ENCODE results near the gene NTN1. TPM values are rescaled to one million over a fixed set of nuclear protein-coding genes. Genes with fewer than 3 reads are reported as not detected.

The NTN1 gene
- total RNA-seq, 1 experiment from 2014 or later, result 14.5 TPM

- intact Hi-C loops (cut with micrococcal nuclease; ENCODE audit: unreplicated experiment), result no loop called here
- no peaks in the 10 kb centered on the region for H3K27me3 ChIP-seq (ENCODE audit: control insufficient read depth, insufficient read depth, low read length)
- peak overlapping the region; percentile 62 for H3K27ac ChIP-seq (ENCODE audit: low read length)
- H3K36me3 ChIP-seq (ENCODE audit: control insufficient read depth, insufficient read depth, low read length), result no peaks in the 10 kb centered on the region
- in situ Hi-C loops (cut with HindIII; ENCODE audit: low pct_unique_long_range_greater_than_20kb, low sequenced_read_pairs), result no loop called here
- no peak overlapping the region for H3K4me3 ChIP-seq (ENCODE audit: low read depth in 2 of 2, low read length in 2 of 2)
- no peaks in the 10 kb centered on the region for H3K9me3 ChIP-seq (ENCODE audit: control insufficient read depth, insufficient read depth, low read depth, low read length)
- ATAC-seq (no peak), DNase-seq (ENCODE audit: low read depth, low spot score) (no peak)
- H3K4me1 ChIP-seq (ENCODE audit: control insufficient read depth, insufficient read depth, low read length), result peaks cover 26% of the 10 kb centered on the region
- CTCF ChIA-PET, result no interaction called here
- no peak for TF ChIP-seq TCF7L2 (IDR thresholded peaks at IDR 0.05; ENCODE audit: low read depth, low read length)
- TF ChIP-seq REST (IDR thresholded peaks at IDR 0.05; ENCODE audit: insufficient read depth in 1 of 2, low read depth in 2 of 2, low read length in 1 of 2), result no peak
- TF ChIP-seq POLR2AphosphoS5 (IDR thresholded peaks at IDR 0.05; ENCODE audit: low read depth, low read length), result no peak
- no peak for TF ChIP-seq CTCF (IDR thresholded peaks at IDR 0.05)
- no peak for TF ChIP-seq SIN3A (IDR thresholded peaks at IDR 0.05; ENCODE audit: borderline replicate concordance, insufficient read depth, low read depth, low read length)
- POLR2A ChIA-PET, result no interaction called here
- BruUV-seq (replicated peaks), result no TSS peak
Observed at GRCh38 chr17:9258115-9259015, 237.1 kb downstream of the NTN1 start.

GRCh38 chr17:9259419-9259818 lies 238.1 kb downstream of the NTN1 start:
- ChIA-PET POLR2A (interaction anchor here (0.6 kb wide), 1 partner anchor 8 kb away, joined by 13 read pairs; no protein-coding TSS in a partner anchor), CTCF (no interaction called here)
- Histone ChIP-seq H3K27me3 (ENCODE audit: control insufficient read depth, insufficient read depth, low read length) (no peaks in the 10 kb centered on the region), H3K9me3 (ENCODE audit: control insufficient read depth, insufficient read depth, low read depth, low read length) (no peaks in the 10 kb centered on the region), H3K36me3 (ENCODE audit: control insufficient read depth, insufficient read depth, low read length) (no peaks in the 10 kb centered on the region), H3K4me1 (ENCODE audit: control insufficient read depth, insufficient read depth, low read length) (peaks cover 26% of the 10 kb centered on the region), H3K27ac (ENCODE audit: low read length) (peak overlapping the region; percentile 62), H3K4me3 (ENCODE audit: low read depth in 2 of 2, low read length in 2 of 2) (no peak overlapping the region)
- intact Hi-C loops (cut with micrococcal nuclease; ENCODE audit: unreplicated experiment), result no loop called here
- TF ChIP-seq SIN3A (IDR thresholded peaks at IDR 0.05; ENCODE audit: borderline replicate concordance, insufficient read depth, low read depth, low read length), result no peak
- in situ Hi-C loops (cut with HindIII; ENCODE audit: low pct_unique_long_range_greater_than_20kb, low sequenced_read_pairs), result no loop called here
- DNase-seq (ENCODE audit: low read depth, low spot score) (no peak), ATAC-seq (peak; percentile 68)
- BruUV-seq (replicated peaks), result no TSS peak
